Astrocyte (in vitro differentiated cells and primary cell): ENCODE measurements around the gene TTC13. TPM values are rescaled to one million over a fixed set of nuclear protein-coding genes. Genes with fewer than 3 reads are reported as not detected.

Experiments used
- DNase-seq: peaks from one replicate; pipeline ENCODE4 v3.0.0-alpha.2; 2010; ENCODE audit warnings: low read depth
- FAIRE-seq: peaks from 2 replicates; lab custom pipeline; 2011; peaks lifted over from hg19 to GRCh38; lab: Jason Lieb, UNC
- H2AFZ ChIP-seq: 2 replicates; pipeline ENCODE4 v1.6.0; 2012; ENCODE audit warnings: low read depth, low read length, inconsistent platforms
- H3K27ac ChIP-seq: 2 replicates; pipeline ENCODE4 v1.5.1; 2011; ENCODE audit warnings: low read depth, low read length, inconsistent platforms
- H3K27me3 ChIP-seq: 2 replicates; pipeline ENCODE4 v1.6.0; 2011; ENCODE audit warnings: low read length, inconsistent platforms; ENCODE audit not compliant: insufficient read depth
- H3K36me3 ChIP-seq: 2 replicates; pipeline ENCODE4 v1.5.1; 2011; ENCODE audit warnings: low read length, inconsistent platforms; ENCODE audit not compliant: insufficient read depth
- H3K4me1 ChIP-seq: 2 replicates; pipeline ENCODE4 v1.5.1; 2011; ENCODE audit warnings: low read length, inconsistent platforms; ENCODE audit not compliant: insufficient read depth
- H3K4me2 ChIP-seq: 2 replicates; pipeline ENCODE4 v1.6.0; 2012; ENCODE audit warnings: low read length, inconsistent platforms
- H3K4me3 ChIP-seq: 2 replicates; pipeline ENCODE4 v1.5.1; 2011; ENCODE audit warnings: low read depth, mild to moderate bottlenecking, low read length, inconsistent platforms; ENCODE audit not compliant: insufficient read depth
- H3K79me2 ChIP-seq: 2 replicates; pipeline ENCODE4 v1.6.0; 2012; ENCODE audit warnings: mild to moderate bottlenecking, low read length, inconsistent platforms; ENCODE audit not compliant: insufficient read depth
- H3K9ac ChIP-seq: 2 replicates; pipeline ENCODE4 v1.6.0; 2012; ENCODE audit warnings: mild to moderate bottlenecking, low read length, inconsistent platforms
- H3K9me3 ChIP-seq: 2 replicates; pipeline ENCODE4 v1.5.1; 2012; ENCODE audit warnings: low read depth, mild to moderate bottlenecking, low read length, inconsistent platforms; ENCODE audit not compliant: insufficient read depth
- H4K20me1 ChIP-seq: 2 replicates; pipeline ENCODE4 v1.6.0; 2012; ENCODE audit warnings: low read length, inconsistent platforms; ENCODE audit not compliant: insufficient read depth
- H3K27ac Mint-ChIP-seq: one replicate; pipeline ENCODE4 v1.8.0; 2021; ENCODE audit warnings: mild to moderate bottlenecking, mixed read lengths; ENCODE audit not compliant: unreplicated experiment
- H3K27me3 Mint-ChIP-seq: one replicate; pipeline ENCODE4 v1.8.0; 2021; ENCODE audit warnings: low read depth, mixed read lengths; ENCODE audit not compliant: unreplicated experiment
- H3K36me3 Mint-ChIP-seq: one replicate; pipeline ENCODE4 v1.8.0; 2021; ENCODE audit warnings: low read depth, mixed read lengths; ENCODE audit not compliant: unreplicated experiment
- H3K4me1 Mint-ChIP-seq: one replicate; pipeline ENCODE4 v1.8.0; 2021; ENCODE audit warnings: low read depth, mixed read lengths; ENCODE audit not compliant: unreplicated experiment
- H3K4me3 Mint-ChIP-seq: one replicate; pipeline ENCODE4 v1.8.0; 2021; ENCODE audit warnings: mild to moderate bottlenecking, moderate library complexity, mixed read lengths; ENCODE audit not compliant: unreplicated experiment
- H3K9me3 Mint-ChIP-seq: one replicate; pipeline ENCODE4 v1.8.0; 2021; ENCODE audit warnings: mild to moderate bottlenecking, mixed read lengths; ENCODE audit not compliant: unreplicated experiment
- EZH2 ChIP-seq: IDR thresholded peaks from 2 replicates; pipeline ENCODE4 v1.6.1; 2012; ENCODE audit warnings: mild to moderate bottlenecking, low read length, inconsistent platforms; ENCODE audit not compliant: insufficient read depth
- total RNA-seq: library from RNA; stranded (reverse); gene quantifications from 2 replicates; pipeline ENCODE4 v1.2.1, GENCODE V29; 2021
- TF ChIP-seq, protein P1 (sequence below): IDR thresholded peaks from 2 replicates; pipeline ENCODE4 v1.5.1; 2011; ENCODE audit warnings: low read depth, mild to moderate bottlenecking, inconsistent platforms, low read length, moderate library complexity; ENCODE audit not compliant: insufficient read depth

The TTC13 gene
- total RNA-seq, 1 donor from 2014 or later = 13.0 TPM

DNA sequence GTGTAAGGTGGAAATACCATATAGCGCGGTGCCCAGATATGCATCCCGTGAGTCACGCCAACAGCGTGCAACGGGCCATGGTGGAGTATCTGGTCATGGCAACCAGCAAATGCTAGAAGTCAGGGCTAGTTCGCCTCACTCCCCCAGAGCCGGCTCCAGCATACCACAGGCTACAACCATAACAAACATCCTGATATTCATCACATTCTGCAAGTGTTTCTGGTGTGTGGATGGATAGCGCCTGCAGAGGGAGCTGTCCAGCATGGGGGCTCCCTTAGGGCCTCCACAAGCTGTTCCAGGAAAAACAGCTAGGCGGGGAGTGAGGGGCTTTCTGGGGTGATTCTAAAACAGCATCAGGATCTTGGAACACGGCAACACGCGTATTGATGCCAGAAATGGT lies 117.2 kb downstream of the TTC13 start:
- peaks cover 92% of the 10 kb centered on the region for H3K79me2 ChIP-seq
- TF ChIP-seq, protein P1, sequence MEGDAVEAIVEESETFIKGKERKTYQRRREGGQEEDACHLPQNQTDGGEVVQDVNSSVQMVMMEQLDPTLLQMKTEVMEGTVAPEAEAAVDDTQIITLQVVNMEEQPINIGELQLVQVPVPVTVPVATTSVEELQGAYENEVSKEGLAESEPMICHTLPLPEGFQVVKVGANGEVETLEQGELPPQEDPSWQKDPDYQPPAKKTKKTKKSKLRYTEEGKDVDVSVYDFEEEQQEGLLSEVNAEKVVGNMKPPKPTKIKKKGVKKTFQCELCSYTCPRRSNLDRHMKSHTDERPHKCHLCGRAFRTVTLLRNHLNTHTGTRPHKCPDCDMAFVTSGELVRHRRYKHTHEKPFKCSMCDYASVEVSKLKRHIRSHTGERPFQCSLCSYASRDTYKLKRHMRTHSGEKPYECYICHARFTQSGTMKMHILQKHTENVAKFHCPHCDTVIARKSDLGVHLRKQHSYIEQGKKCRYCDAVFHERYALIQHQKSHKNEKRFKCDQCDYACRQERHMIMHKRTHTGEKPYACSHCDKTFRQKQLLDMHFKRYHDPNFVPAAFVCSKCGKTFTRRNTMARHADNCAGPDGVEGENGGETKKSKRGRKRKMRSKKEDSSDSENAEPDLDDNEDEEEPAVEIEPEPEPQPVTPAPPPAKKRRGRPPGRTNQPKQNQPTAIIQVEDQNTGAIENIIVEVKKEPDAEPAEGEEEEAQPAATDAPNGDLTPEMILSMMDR = peak; percentile 4
- TF ChIP-seq EZH2 = no peak
- H2AFZ ChIP-seq = no peak overlapping the region
- no peak overlapping the region for H3K4me2 ChIP-seq
- peak overlapping the region; percentile 28 for H3K27ac ChIP-seq
- no peaks in the 10 kb centered on the region for H3K9me3 ChIP-seq
- FAIRE-seq = no peak
- no peaks in the 10 kb centered on the region for H3K27me3 ChIP-seq
- H3K27me3 Mint-ChIP-seq = no peaks in the 10 kb centered on the region
- peaks cover 19% of the 10 kb centered on the region for H3K36me3 Mint-ChIP-seq
- no peak overlapping the region for H3K4me3 ChIP-seq
- H3K27ac Mint-ChIP-seq = peak overlapping the region; percentile 64
- H4K20me1 ChIP-seq = peaks cover 62% of the 10 kb centered on the region
- DNase-seq = no peak
- H3K36me3 ChIP-seq = peaks cover 8% of the 10 kb centered on the region
- H3K9ac ChIP-seq = no peak overlapping the region
- H3K4me1 Mint-ChIP-seq = peaks cover 69% of the 10 kb centered on the region
- H3K4me1 ChIP-seq = peaks cover 73% of the 10 kb centered on the region
- no peak overlapping the region for H3K4me3 Mint-ChIP-seq
- H3K9me3 Mint-ChIP-seq = no peaks in the 10 kb centered on the region

DNA sequence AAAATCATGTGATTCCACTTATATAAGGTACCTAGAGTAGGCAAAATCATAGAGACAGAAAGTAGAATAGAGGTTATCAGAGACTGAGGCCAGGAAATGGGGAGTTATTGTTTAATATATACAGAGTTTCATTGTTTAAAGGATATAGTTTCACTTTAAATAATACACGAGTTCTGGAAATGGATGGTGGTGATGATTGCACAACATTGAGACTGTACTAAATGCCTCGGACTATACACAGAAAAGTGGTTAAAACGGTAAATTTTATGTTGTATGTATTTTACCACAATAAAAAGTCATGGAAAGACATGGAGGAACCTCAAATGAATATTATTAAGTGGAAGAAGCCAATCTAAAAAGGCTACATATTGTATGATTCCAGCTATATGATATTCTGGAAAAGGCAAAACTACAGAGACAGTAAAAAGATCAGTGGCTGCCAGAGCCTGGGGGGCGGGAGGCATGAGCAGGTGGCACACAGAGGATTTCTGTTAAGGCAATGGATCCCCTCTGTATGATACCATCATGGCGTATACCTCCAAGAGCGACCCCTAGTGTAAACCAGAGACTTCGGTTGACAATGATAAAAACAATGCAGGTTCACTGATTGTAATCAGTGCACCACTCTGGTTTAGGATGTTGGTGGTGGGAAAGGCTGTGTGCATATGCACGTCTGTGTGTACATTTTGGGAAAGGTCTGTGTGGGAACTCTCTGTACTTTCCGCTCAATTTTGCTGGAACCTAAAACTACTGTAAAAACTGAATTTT lies 117.9 kb downstream of the TTC13 start:
- H2AFZ ChIP-seq = no peak overlapping the region
- Mint-ChIP-seq H3K27me3 (no peaks in the 10 kb centered on the region), H3K4me3 (no peak overlapping the region), H3K36me3 (peaks cover 20% of the 10 kb centered on the region), H3K4me1 (peaks cover 70% of the 10 kb centered on the region), H3K9me3 (no peaks in the 10 kb centered on the region), H3K27ac (peak overlapping the region; percentile 11)
- H3K36me3 ChIP-seq = peaks cover 8% of the 10 kb centered on the region
- H3K4me1 ChIP-seq = peaks cover 73% of the 10 kb centered on the region
- H3K9ac ChIP-seq = no peak overlapping the region
- no peaks in the 10 kb centered on the region for H3K27me3 ChIP-seq
- H4K20me1 ChIP-seq = peaks cover 55% of the 10 kb centered on the region
- no peak overlapping the region for H3K4me2 ChIP-seq
- no peak overlapping the region for H3K4me3 ChIP-seq
- TF ChIP-seq EZH2 = no peak
- TF ChIP-seq, protein P1 = no peak
- peaks cover 92% of the 10 kb centered on the region for H3K79me2 ChIP-seq
- FAIRE-seq = no peak
- no peak for DNase-seq
- H3K9me3 ChIP-seq = no peaks in the 10 kb centered on the region
- H3K27ac ChIP-seq = no peak overlapping the region
